Gastrocnemius medialis (tissue), 4 donors: ENCODE results near the gene GGPS1.

Experiments
- POLR2A ChIP-seq, 2 donors: fragments of 450-650 bp; IDR thresholded peaks; one replicate each; pipeline ENCODE4 v1.6.1; 2017; ENCODE audit warnings: antibody characterized with exemption in 2 of 2, mild to moderate bottlenecking in 2 of 2, moderate library complexity in 2 of 2
- TF ChIP-seq, protein P1 (sequence below), 5 experiments: fragments of 450-650 bp in 3 of 5; fragments of 200-600 bp in 2 of 5; sonication (generic) in 2 of 5; IDR thresholded peaks in 4 of 5; conservative IDR thresholded peaks in 1 of 5; 1 replicate in 4 of 5; 2 replicates in 1 of 5; pipeline ENCODE4 v1.5.1; 2016 to 2019; ENCODE audit warnings: antibody characterized with exemption in 5 of 5, mild to moderate bottlenecking in 3 of 5, moderate library complexity in 3 of 5

DNA sequence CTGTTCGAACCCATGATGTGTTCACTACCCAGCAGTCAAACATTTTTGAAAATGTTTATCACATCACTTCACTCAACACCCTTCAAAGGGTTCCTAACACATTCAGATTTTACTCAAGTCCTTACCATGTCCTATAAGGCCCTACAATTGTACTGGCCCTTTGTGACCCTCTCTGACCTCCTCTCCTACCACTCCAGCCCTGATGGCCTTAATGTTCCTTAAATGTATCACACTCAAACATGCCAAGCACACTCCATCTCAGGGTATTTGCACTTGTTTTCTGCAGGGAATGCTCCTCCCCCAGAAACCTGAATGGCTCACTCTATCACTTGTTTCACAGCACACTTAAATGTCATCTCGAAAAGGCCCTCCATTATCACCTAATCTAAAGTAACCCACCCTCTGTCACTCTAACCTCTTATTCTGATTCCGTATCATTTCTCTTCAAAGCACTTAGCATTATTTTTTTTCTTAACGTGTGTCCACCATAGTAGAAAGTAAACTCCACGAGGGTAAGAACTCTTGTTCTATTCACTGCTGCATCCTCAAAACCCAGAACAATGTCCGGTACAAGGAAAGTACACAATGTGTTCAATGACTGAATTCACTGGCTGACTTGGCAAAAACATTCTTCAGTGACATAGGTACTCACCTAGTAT lies 7.7 kb upstream of the GGPS1 start:
- no peak for TF ChIP-seq POLR2A (IDR thresholded peaks at IDR 0.05)
- TF ChIP-seq, protein P1, sequence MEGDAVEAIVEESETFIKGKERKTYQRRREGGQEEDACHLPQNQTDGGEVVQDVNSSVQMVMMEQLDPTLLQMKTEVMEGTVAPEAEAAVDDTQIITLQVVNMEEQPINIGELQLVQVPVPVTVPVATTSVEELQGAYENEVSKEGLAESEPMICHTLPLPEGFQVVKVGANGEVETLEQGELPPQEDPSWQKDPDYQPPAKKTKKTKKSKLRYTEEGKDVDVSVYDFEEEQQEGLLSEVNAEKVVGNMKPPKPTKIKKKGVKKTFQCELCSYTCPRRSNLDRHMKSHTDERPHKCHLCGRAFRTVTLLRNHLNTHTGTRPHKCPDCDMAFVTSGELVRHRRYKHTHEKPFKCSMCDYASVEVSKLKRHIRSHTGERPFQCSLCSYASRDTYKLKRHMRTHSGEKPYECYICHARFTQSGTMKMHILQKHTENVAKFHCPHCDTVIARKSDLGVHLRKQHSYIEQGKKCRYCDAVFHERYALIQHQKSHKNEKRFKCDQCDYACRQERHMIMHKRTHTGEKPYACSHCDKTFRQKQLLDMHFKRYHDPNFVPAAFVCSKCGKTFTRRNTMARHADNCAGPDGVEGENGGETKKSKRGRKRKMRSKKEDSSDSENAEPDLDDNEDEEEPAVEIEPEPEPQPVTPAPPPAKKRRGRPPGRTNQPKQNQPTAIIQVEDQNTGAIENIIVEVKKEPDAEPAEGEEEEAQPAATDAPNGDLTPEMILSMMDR (IDR thresholded peaks at IDR 0.05 in 4 of 5, conservative IDR thresholded peaks at IDR 0.05 in 1 of 5) = no peak
